ENCODE data around the gene CTBP1. TPM values are rescaled to one million over a fixed set of nuclear protein-coding genes. Genes with fewer than 3 reads are reported as not detected.

The CTBP1 gene
- total RNA-seq, 1 donor: 246 TPM

DNA sequence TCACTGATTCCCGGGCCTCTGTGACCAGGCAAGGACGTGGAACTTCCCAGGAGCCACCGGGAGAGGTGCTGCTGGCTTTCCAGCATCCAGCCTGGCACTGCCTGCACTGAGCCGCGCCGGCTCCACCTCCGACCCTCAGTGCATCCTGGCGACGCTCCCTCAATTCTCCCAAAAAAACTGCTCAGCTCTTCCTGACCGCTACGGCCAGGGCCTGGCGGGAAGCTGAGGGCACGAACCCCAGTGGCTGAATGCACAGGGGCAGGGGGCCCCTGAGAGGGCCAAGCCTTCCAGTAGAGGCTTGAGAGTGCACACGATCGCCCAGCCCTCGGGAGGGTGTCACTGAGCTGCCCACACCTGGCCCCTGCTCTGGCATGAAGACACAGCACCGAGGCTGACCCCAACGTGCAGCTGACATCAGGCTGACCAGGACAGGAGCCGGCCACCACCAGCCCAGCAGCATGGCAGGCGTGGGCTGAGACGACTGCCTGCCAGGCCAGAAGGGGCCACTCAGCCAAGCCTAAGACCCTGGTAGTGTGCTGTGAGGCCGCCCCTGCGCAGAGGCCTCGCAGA lies 6.9 kb downstream of the CTBP1 start:
- Histone ChIP-seq H3K79me2 (ENCODE audit: insufficient read depth, low read length) (peaks cover 90% of the 10 kb centered on the region), H3K9me3 (ENCODE audit: low read depth, low read length) (no peaks in the 10 kb centered on the region), H3K4me2 (ENCODE audit: insufficient read depth, low read length) (no peak overlapping the region), H2AFZ (ENCODE audit: low read length) (no peak overlapping the region), H3K27ac (ENCODE audit: low read depth, low read length) (no peak overlapping the region), H3K36me3 (ENCODE audit: insufficient read depth, low read length) (peaks cover 23% of the 10 kb centered on the region), H3K27me3 (ENCODE audit: insufficient read depth, low read length) (no peaks in the 10 kb centered on the region), H4K20me1 (ENCODE audit: insufficient read depth, low read length) (peaks cover 81% of the 10 kb centered on the region), H3K4me1 (ENCODE audit: insufficient read depth, low read length) (peaks cover 15% of the 10 kb centered on the region), H3K4me3 (ENCODE audit: insufficient read depth, low read length) (no peak overlapping the region)
- TF ChIP-seq, protein P1, sequence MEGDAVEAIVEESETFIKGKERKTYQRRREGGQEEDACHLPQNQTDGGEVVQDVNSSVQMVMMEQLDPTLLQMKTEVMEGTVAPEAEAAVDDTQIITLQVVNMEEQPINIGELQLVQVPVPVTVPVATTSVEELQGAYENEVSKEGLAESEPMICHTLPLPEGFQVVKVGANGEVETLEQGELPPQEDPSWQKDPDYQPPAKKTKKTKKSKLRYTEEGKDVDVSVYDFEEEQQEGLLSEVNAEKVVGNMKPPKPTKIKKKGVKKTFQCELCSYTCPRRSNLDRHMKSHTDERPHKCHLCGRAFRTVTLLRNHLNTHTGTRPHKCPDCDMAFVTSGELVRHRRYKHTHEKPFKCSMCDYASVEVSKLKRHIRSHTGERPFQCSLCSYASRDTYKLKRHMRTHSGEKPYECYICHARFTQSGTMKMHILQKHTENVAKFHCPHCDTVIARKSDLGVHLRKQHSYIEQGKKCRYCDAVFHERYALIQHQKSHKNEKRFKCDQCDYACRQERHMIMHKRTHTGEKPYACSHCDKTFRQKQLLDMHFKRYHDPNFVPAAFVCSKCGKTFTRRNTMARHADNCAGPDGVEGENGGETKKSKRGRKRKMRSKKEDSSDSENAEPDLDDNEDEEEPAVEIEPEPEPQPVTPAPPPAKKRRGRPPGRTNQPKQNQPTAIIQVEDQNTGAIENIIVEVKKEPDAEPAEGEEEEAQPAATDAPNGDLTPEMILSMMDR (IDR thresholded peaks at IDR 0.05; ENCODE audit: extremely low read depth, low read depth, low read length): no peak
- DNase-seq (ENCODE audit: insufficient read length, low spot score, missing footprints): peak; percentile 81

DNA sequence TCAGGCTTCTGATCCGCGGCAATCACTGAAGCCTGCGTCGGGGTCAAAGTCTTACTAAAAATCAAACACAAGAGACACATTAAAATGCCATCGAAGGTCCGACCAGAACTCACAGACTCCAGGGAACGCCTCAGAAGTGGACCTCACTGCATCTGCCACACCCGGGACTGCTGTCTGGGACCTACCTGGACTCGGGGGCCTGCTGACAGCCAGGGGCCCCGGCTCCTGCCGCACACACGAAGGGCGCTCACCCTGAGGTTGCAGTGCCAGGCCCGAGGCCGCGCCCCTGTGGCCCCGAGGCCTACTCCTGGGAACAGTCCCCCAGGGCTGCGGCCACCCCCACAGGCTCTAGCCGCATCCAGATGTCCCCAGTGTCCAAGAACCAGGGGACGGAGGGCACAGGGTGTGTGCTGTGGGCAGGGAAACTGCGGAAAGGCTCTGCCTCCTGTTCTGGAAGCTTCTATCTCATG lies 7.4 kb downstream of the CTBP1 start:
- peaks cover 85% of the 10 kb centered on the region for H3K79me2 ChIP-seq (ENCODE audit: insufficient read depth, low read length)
- no peaks in the 10 kb centered on the region for H3K9me3 ChIP-seq (ENCODE audit: low read depth, low read length)
- H4K20me1 ChIP-seq (ENCODE audit: insufficient read depth, low read length): peaks cover 76% of the 10 kb centered on the region
- H3K27ac ChIP-seq (ENCODE audit: low read depth, low read length): no peak overlapping the region
- no peak overlapping the region for H3K4me2 ChIP-seq (ENCODE audit: insufficient read depth, low read length)
- no peaks in the 10 kb centered on the region for H3K27me3 ChIP-seq (ENCODE audit: insufficient read depth, low read length)
- no peak overlapping the region for H3K4me3 ChIP-seq (ENCODE audit: insufficient read depth, low read length)
- DNase-seq (ENCODE audit: insufficient read length, low spot score, missing footprints): peak; percentile 77
- peaks cover 10% of the 10 kb centered on the region for H3K4me1 ChIP-seq (ENCODE audit: insufficient read depth, low read length)
- peaks cover 23% of the 10 kb centered on the region for H3K36me3 ChIP-seq (ENCODE audit: insufficient read depth, low read length)
- H2AFZ ChIP-seq (ENCODE audit: low read length): no peak overlapping the region
- TF ChIP-seq, protein P1 (IDR thresholded peaks at IDR 0.05; ENCODE audit: extremely low read depth, low read depth, low read length): no peak

DNA sequence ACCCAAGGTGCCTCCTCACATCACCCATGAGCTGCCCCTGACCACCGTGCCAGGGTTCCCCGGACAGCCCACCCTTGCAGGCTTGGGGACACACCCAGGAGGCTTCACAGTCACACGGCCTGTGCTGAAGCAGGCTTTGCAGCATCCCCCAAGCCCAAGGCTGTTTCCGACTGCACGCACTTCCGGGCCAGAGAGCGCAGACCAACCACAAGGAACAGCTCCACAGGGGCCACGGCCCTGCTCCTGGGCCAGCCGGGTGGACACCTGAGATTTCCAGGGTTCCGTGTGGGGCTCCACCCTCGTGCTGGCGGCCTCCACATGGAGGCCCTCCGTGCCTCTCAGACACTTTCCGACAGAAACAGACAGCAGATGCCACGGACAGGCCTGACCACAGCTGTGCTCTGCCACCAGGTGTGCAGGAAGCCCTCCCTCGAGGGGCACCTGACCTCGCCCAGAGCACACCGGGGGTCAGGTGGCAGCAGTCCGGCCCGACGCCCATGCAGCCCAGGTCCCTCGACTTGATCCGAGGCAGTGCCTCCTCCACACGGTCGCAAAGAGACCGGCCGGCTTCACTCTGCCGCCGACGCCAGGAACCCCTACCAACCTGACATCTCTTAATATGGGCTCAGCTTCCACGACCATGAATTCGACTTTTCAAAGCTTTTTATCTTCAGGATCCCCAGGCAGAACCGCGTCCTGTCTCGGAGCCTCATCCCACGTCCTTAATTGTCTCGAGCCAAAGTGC lies 8.0 kb downstream of the CTBP1 start:
- peaks cover 28% of the 10 kb centered on the region for H3K36me3 ChIP-seq (ENCODE audit: insufficient read depth, low read length)
- TF ChIP-seq, protein P1 (IDR thresholded peaks at IDR 0.05; ENCODE audit: extremely low read depth, low read depth, low read length): no peak
- no peak overlapping the region for H3K27ac ChIP-seq (ENCODE audit: low read depth, low read length)
- peaks cover 4% of the 10 kb centered on the region for H3K4me1 ChIP-seq (ENCODE audit: insufficient read depth, low read length)
- peaks cover 70% of the 10 kb centered on the region for H4K20me1 ChIP-seq (ENCODE audit: insufficient read depth, low read length)
- no peak overlapping the region for H2AFZ ChIP-seq (ENCODE audit: low read length)
- peaks cover 84% of the 10 kb centered on the region for H3K79me2 ChIP-seq (ENCODE audit: insufficient read depth, low read length)
- DNase-seq (ENCODE audit: insufficient read length, low spot score, missing footprints): peak; percentile 78
- H3K4me3 ChIP-seq (ENCODE audit: insufficient read depth, low read length): no peak overlapping the region
- H3K9me3 ChIP-seq (ENCODE audit: low read depth, low read length): no peaks in the 10 kb centered on the region
- no peaks in the 10 kb centered on the region for H3K27me3 ChIP-seq (ENCODE audit: insufficient read depth, low read length)
- H3K4me2 ChIP-seq (ENCODE audit: insufficient read depth, low read length): no peak overlapping the region

DNA sequence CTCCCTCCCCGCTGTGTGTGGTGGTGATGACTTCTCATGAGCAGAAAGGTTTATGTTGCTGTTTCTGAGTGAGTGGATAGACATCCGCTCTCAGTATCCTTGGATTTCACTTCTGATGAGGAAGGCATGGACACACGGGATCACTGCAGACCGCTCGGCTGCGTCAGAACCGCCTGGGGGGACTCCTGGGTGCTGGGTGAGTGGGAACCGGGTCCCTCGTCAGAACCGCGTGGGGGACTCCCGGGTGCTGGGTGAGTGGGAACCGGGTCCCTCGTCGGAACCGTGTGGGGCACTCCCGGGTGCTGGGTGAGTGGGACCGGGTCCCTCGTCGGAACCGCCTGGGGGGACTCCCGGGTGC lies 9.0 kb downstream of the CTBP1 start:
- H3K27ac ChIP-seq (ENCODE audit: low read depth, low read length): no peak overlapping the region
- no peaks in the 10 kb centered on the region for H3K27me3 ChIP-seq (ENCODE audit: insufficient read depth, low read length)
- no peak overlapping the region for H2AFZ ChIP-seq (ENCODE audit: low read length)
- no peaks in the 10 kb centered on the region for H3K4me1 ChIP-seq (ENCODE audit: insufficient read depth, low read length)
- peaks cover 38% of the 10 kb centered on the region for H3K36me3 ChIP-seq (ENCODE audit: insufficient read depth, low read length)
- H3K79me2 ChIP-seq (ENCODE audit: insufficient read depth, low read length): peaks cover 84% of the 10 kb centered on the region
- H4K20me1 ChIP-seq (ENCODE audit: insufficient read depth, low read length): peaks cover 66% of the 10 kb centered on the region
- no peak overlapping the region for H3K4me2 ChIP-seq (ENCODE audit: insufficient read depth, low read length)
- H3K4me3 ChIP-seq (ENCODE audit: insufficient read depth, low read length): no peak overlapping the region
- TF ChIP-seq, protein P1 (IDR thresholded peaks at IDR 0.05; ENCODE audit: extremely low read depth, low read depth, low read length): no peak
- peak; percentile 85 for DNase-seq (ENCODE audit: insufficient read length, low spot score, missing footprints)
- H3K9me3 ChIP-seq (ENCODE audit: low read depth, low read length): no peaks in the 10 kb centered on the region
